HG02642 (cell line): ENCODE data around the gene KCNJ10.

ENCODE experiments used
- ATAC-seq: cut with Tn5 transposase; IDR thresholded peaks from one replicate; pipeline ENCODE4 v1.9.1; 2021; ENCODE audit warnings: mild to moderate bottlenecking; ENCODE audit not compliant: unreplicated experiment, poor library complexity

Gene KCNJ10

GRCh38 chr1:160004001-160004400 lies 66.0 kb downstream of the KCNJ10 start:
- ATAC-seq = no peak

GRCh38 chr1:160001440-160001839 lies 68.5 kb downstream of the KCNJ10 start:
- no peak for ATAC-seq

- ATAC-seq = no peak
These were observed 70.8 kb downstream of the KCNJ10 start for GRCh38 chr1:159999204-159999603.

- no peak for ATAC-seq
These were observed 73.3 kb downstream of the KCNJ10 start for GRCh38 chr1:159996653-159997052.

GRCh38 chr1:159994896-159995295 lies 75.1 kb downstream of the KCNJ10 start:
- ATAC-seq = no peak

- ATAC-seq = no peak
These were observed 76.0 kb downstream of the KCNJ10 start for GRCh38 chr1:159993911-159994310.

GRCh38 chr1:159992161-159992560 lies 77.8 kb downstream of the KCNJ10 start:
- ATAC-seq = no peak

GRCh38 chr1:159991513-159991912 lies 78.4 kb downstream of the KCNJ10 start:
- ATAC-seq = no peak

- no peak for ATAC-seq
These were observed 80.0 kb downstream of the KCNJ10 start for GRCh38 chr1:159990005-159990404.

GRCh38 chr1:159989581-159989980 lies 80.4 kb downstream of the KCNJ10 start:
- ATAC-seq = no peak

- ATAC-seq = no peak
These were observed 82.0 kb downstream of the KCNJ10 start for GRCh38 chr1:159988006-159988405.

GRCh38 chr1:159987186-159987585 lies 82.8 kb downstream of the KCNJ10 start:
- no peak for ATAC-seq

GRCh38 chr1:159986531-159986930 lies 83.4 kb downstream of the KCNJ10 start:
- ATAC-seq = no peak

- no peak for ATAC-seq
These were observed 83.9 kb downstream of the KCNJ10 start for GRCh38 chr1:159986093-159986492.

- ATAC-seq = no peak
These were observed 84.5 kb downstream of the KCNJ10 start for GRCh38 chr1:159985473-159985872.

GRCh38 chr1:159983681-159984080 lies 86.3 kb downstream of the KCNJ10 start:
- ATAC-seq = no peak

GRCh38 chr1:159982280-159982679 lies 87.7 kb downstream of the KCNJ10 start:
- ATAC-seq = no peak

GRCh38 chr1:159981351-159982055 lies 88.5 kb downstream of the KCNJ10 start:
- no peak for ATAC-seq

GRCh38 chr1:159980786-159981185 lies 89.2 kb downstream of the KCNJ10 start:
- ATAC-seq = no peak

GRCh38 chr1:159980076-159980475 lies 89.9 kb downstream of the KCNJ10 start:
- ATAC-seq = no peak

GRCh38 chr1:159979257-159979656 lies 90.7 kb downstream of the KCNJ10 start:
- ATAC-seq = no peak

GRCh38 chr1:159978107-159978398 lies 91.9 kb downstream of the KCNJ10 start:
- no peak for ATAC-seq
